ENCODE data around the gene CDH24. TPM values are rescaled to one million over a fixed set of nuclear protein-coding genes. Genes with fewer than 3 reads are reported as not detected.

Gene CDH24
- total and polyA plus RNA-seq, 2 of the 13 experiments (the other 11 are each of a cell fraction or from before 2014, with no cell fraction given) = 0.69 to 0.99 TPM

- no peak for TF ChIP-seq YEATS2 (CRISPR knock-in tag; IDR thresholded peaks at IDR 0.05; ENCODE audit: borderline replicate concordance)
- no peak for TF ChIP-seq ZNF260 (CRISPR knock-in tag; IDR thresholded peaks at IDR 0.05; ENCODE audit: borderline replicate concordance, low read depth)
- no peak for TF ChIP-seq ETS1 (CRISPR knock-in tag; IDR thresholded peaks at IDR 0.05)
- TF ChIP-seq PHF21A (CRISPR knock-in tag; IDR thresholded peaks at IDR 0.05) = no peak
- no peak for TF ChIP-seq SRSF1 (optimal IDR thresholded peaks at IDR 0.05; ENCODE audit: low read depth, low read length)
- no peak for TF ChIP-seq NR2C2 (CRISPR knock-in tag; IDR thresholded peaks at IDR 0.05; ENCODE audit: borderline replicate concordance)
- peak; percentile 53 for TF ChIP-seq RBM39 (IDR thresholded peaks at IDR 0.05; ENCODE audit: low read depth, low read length, poor library complexity, severe bottlenecking)
- TF ChIP-seq PAX8 (CRISPR knock-in tag; IDR thresholded peaks at IDR 0.05; ENCODE audit: borderline replicate concordance) = no peak
- TF ChIP-seq LBX2 (CRISPR knock-in tag; IDR thresholded peaks at IDR 0.05; ENCODE audit: borderline replicate concordance) = no peak
- TF ChIP-seq RBFOX2 (IDR thresholded peaks at IDR 0.05; ENCODE audit: low read depth, low read length) = peak; percentile 66
- no peak for TF ChIP-seq MAFG (CRISPR knock-in tag; IDR thresholded peaks at IDR 0.05)
- TF ChIP-seq SNAI1 (CRISPR knock-in tag; IDR thresholded peaks at IDR 0.05; ENCODE audit: borderline replicate concordance) = no peak
- TF ChIP-seq AFF4 (CRISPR knock-in tag; IDR thresholded peaks at IDR 0.05) = no peak
- TF ChIP-seq GATA4 (IDR thresholded peaks at IDR 0.05; ENCODE audit: borderline replicate concordance, low read depth) = no peak
- 0 out of 2 replicates have a peak, but pooled peaks have one; percentile 21 for TF ChIP-seq NRL (CRISPR knock-in tag; IDR thresholded peaks at IDR 0.05; ENCODE audit: borderline replicate concordance)
- no peak for TF ChIP-seq TRIM24 (CRISPR knock-in tag; IDR thresholded peaks at IDR 0.05)
- no peak for TF ChIP-seq ZNF704 (CRISPR knock-in tag; IDR thresholded peaks at IDR 0.05; ENCODE audit: borderline replicate concordance)
- TF ChIP-seq POLR2AphosphoS2 (IDR thresholded peaks at IDR 0.05; ENCODE audit: low read depth, low read length) = no peak
- no peak for TF ChIP-seq FUBP1 (CRISPR knock-in tag; IDR thresholded peaks at IDR 0.05; ENCODE audit: borderline replicate concordance)
- TF ChIP-seq ZBTB7B (CRISPR knock-in tag; IDR thresholded peaks at IDR 0.05) = no peak
These were observed 1.6 kb upstream of the CDH24 start (continued) for GRCh38 chr14:23058654-23059504.
